ENCODE data around the gene STC2.
"Not testable (repeated sequence)": the region's sequence is repeated elsewhere in the genome, so short reads cannot be mapped to it uniquely, and the experiment has no call there.

STC2 gene

DNA sequence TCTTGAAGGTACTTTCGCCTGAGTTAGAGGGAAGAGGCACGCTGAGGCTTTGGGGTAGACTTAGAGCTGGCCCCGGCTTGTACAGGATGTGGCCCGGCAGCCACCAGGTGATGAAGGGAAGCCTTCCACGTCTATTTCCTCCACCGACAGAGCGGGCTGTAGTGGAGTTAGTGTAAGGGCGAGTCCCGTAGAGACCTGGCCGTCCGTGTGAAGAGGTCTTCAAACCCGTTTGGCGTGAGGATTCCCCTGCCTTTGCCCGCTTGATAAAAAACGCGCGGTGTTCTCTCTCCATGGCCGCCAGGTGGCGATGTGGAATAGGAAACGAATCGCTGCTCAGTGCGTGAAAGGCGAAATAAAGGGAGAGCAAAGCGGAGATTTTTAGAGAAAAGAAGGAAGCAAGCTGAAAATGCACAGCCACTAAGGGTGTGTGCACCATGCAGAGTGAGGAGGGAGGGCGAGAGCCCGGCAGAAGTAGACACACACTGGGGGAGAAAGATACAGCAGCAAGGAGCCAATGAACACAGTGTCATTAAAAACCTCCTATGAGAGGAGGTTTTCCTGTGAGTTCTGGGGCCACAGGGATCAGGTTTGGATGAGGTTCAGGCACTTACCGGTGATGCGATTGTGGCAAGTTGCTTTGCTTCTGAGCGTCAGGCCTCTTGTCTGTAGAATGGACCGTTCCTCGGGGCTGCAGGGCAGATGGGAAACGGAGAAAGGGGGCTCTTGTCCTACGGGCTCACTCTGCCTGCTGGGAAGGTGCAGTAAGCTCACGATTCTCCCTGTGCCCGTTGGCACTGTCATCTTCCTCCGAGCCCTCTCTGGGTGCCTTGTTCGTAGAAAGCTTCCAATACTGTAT lies 34.2 kb downstream of the STC2 start:
- DNase-seq = peak; percentile 91

DNA sequence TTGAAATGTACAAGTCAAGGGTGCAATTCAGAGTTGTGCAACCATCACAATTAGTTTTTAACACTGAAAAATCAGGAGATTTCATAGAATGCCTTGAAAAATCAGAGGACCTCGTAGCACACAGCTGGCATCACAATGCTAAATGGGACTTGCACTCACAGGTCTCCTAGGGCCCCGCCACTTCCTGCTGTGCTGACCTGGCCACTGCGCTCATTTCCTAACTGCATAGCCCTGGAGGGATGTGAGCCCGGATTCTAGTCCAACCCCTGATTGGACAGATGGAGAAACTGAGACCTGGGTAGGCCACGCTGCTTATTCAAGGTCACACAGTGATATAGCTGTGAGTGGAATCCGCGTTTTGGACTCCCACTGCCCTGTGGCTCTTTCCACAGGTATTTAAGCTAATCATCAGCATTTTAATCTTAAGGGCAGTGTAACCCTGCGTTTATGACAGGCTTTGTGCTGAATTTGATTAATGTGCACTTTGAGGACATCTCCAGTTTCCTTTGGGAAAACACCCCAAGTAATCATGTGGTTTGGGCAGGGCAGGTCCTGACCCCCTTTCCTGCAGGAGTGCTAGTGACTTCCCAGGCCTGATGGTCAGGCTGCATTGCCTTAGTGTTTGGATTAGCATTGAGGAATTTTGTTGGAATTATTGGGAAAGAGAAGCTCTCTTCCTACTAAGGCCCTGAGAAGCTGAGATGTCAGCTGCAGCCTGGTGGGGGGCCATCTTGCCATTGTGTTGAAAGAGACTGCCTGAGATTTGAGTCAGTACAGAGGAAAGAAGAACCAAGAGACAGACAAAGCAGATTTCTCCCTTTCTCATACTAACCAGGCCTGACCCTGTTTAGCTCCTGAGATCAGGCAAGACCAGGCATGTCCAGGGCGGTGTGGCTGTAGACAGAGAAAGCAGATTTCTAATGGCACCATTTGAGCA lies 36.2 kb downstream of the STC2 start:
- peak; percentile 60 for DNase-seq

DNA sequence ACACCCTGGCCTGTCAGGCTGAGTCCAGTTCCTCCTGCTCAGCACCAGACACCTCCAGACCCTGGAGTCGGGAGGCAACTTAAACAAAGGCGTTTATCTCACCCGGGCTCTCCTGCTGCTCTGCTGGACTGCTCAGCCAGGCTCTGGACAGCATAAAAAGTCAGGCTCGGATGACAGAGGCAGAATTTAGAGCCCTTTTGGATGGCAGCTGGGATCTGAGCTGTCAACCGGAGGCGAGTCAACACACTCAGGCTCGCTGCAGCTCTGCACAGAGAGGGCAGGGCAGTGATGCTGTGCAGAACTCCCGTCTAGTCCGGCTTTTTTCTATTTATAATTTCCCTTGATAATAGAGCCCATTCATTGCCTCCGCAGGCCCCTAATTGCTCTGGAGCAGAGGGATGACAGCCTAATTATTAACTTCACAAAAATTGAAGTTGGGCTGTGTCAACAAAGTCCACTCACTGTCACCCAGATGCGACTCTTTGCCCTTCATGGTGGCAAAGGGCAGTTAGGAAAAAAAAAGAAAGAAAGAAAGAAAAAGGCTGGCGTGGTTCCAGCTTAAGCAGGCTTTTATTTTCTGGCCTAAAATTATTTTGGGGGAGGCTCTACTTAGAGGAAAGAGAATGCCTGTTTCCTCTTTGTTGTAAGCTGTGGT lies 37.6 kb downstream of the STC2 start:
- peak; percentile 93 for DNase-seq

DNA sequence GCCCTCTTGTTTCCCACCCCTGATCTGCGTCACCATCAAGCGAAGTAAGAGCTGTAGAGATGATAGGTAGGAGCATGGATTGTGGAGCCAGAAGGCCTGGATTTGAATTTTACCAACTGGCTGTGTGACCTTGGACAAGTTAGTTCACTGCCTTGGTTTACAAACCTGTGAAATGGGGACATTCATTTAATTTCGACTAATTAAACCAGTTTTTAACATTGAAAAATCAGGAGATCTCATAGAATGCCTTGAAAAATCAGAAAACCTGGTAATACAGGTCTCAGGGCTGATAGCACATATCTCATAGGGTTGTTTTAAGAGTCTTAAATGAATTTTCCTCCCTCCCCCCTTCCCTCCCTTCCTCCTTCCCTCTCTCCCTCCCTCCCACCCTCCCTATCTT lies 38.8 kb downstream of the STC2 start:
- no peak for DNase-seq

DNA sequence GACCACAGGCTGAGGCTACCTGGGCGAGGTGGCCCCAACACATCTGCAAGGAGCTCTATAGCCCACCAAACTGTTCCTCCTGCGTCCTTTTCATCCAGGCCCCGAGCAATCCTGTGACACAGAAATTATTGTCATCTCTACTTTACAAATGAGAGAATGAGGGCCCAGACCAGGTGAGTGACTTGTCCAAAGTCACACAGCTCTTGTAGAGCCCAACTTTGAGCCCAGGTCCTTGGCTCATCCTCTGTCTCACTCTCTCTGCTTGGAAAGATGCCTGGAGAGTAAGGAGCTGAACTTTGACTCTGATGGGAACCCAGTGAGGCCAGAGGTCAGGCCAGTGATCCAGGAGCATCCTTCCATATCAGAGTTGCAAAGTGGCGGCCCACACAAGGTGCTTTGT lies 39.6 kb downstream of the STC2 start:
- DNase-seq = no peak

DNA sequence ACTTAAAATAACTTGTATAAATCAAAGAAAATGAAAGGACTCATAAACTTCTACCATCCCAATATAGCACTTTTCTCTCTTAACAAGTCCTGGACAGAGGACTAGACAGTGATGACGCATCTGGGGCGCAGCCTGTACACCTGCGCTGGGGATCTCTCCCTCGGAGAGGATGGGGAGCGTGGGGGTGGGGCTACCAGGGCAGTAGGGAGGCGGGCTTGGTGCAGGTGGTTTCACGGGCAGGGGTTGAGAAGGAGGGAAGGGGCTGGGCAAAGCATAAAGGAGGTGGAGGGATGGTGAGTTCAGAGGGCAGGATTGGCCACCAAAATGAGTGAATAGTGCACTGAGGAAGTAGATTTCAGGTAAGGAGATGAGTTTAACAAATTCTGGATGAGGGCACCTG lies 41.1 kb downstream of the STC2 start:
- no peak for DNase-seq

DNA sequence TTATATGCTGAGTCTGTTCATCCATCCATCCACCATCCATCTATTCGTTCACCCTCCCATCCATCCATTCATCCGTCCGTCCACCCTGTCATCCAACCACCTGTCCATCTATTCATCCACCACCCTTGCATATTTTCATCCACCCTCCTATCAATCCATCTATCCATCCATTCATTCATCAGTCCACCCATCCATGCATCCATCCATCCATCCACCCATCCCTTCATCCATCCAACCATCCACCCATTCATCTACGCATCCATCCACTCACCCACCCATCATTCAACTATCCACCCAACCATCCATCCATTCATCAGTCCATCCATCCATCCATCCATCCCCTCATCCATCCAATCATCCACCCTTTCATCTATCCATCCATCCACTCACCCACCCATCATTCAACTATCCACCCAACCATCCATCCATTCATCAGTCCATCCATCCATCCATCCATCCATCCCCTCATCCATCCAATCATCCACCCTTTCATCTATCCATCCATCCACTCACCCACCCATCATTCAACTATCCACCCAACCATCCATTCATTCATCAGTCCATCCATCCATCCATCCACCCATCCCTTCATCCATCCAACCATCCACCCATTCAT lies 43.8 kb downstream of the STC2 start:
- not testable (repeated sequence) for DNase-seq

DNA sequence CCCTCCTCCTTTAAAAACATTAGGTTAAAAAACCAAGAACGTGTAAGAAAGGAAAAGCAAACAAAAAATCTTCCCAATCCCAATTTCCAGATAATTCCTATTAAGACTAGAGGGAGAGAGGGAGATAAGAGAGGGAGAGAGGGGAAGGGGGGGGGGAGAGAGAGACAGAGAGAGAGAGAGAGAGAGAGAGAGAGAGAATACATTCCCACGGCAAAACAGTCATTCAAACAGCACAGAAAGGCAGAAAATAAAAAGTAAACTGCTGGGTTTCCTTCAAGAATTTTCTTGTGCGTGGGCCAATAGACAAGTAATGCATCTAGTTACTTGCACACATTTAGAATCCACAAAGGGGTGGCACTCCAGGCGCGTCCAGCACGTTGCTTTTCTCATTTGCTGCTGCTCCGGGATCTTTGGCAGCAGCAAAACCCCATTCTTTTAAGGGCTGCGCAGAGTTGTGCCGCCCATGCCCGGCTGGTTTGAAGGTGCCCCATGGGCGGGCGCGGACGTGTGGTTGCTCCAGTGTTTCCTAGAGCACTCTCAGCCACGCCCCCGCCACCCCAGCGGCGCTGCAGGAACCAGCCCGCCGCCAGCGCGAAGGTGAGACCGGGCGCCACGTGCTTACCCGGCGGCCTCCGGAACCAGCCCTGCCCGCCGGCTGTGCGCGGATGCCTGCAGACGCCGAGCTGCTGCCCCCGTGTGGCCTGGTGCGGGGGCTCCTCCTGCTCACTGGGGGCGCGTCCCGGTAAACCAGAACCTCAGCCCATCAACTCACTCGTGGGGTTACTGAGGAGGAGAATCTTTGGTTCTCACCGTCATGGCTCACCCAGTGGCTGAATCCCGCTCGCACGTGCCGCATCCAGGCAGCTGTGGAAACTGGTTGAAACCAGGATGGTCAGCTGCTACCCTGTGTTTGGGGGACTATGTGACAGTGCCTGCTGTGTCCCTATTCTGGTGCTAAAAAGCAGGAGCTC lies 44.6 kb downstream of the STC2 start:
- DNase-seq = peak; percentile 86

DNA sequence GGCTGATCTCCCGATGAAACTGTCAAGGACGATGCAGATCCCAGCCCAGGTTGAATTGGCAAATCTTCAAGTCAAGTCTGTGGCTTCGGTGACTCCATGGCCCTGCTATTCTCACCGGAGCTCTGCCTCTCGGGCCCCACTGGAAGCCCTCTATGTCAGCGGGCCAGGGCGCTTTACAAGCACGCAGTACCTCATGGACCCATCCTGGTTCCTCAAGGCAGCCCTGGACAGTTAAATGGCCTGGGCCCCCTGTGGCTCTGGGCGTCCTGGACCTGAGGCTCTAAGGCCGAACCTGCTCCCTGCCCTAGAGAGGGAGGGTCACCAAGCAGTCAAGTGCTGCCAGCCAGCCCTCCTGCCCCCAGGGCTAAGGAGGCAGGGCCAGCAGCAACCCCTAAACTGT lies 45.3 kb downstream of the STC2 start:
- peak; percentile 52 for DNase-seq

DNA sequence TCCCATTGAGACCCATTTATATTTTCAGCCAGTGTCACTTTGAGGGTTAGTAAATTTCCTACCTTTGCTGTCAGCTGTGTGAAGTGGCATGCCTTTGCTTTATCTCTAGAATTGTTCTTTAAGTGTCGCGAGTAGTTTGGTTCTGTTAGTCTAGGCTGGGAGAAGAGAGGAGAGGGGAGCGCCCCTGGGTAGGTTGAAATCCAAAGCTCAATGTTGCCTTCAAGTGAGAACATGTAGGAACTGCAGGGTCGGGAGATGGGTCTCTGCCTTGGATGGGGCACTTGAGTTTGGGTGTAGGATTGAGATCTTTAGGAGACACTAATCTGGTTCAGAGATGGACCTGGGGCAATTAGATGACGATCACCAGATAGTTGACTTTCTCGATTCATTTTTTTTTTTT lies 46.3 kb downstream of the STC2 start:
- peak; percentile 66 for DNase-seq

DNA sequence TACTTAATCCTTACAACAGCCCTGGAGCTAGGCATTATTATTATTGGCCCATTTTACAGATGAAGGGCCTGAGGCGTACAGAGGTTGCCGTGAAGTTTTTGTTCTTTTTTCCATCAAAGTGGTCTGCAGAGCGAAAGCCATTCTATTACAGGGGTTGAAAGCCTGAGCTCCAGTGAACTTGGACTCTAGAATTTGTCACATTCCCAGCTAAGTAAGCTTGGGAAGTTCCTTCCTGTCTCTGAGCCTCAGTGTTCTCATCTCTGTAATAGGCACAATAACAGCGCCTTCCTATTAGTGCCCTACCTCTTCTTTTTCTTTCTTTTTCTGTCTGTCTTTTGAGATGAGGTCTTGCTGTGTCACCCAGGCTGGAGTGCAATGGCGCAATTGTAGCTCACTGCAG lies 49.0 kb downstream of the STC2 start:
- DNase-seq = peak; percentile 2

DNA sequence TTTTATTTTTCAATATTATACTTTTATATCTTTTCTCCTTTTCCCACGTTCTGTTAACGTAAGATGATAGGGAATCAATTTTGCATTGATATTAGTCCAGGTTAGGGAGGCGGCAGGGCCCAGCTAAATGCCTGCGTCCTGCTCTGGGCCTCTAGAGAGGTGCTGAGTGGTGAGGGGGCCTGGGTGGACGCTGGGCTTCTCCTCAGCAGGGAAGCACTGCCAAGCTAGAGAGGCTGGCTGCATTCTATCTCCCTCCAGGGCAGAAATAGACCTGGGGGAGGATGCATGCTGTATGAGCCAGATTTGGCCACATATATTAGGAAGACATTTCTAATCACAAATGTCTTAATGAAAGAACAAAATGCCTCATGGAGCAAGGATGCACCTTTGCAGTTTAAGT lies 49.6 kb downstream of the STC2 start:
- peak; percentile 24 for DNase-seq

DNA sequence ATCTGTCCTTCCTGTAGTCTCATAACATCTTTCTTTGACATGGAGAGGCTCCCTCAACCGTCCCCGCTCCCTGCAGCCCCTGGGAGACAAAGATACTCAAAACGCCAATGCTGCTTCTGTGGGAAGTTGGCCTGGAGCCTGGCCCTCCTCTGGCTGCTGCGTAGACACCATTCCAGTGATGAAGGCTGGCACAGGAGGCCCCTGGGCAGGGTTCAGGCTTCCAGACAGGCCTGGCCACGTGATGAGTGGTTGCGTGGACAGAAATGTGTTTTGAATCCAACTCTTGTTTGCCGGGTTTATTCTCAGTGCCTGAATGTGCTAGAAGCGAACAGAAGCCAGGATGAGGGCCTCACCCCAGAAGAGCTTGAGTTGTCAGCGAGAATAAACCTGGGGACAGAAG lies 50.0 kb downstream of the STC2 start:
- peak; percentile 38 for DNase-seq

DNA sequence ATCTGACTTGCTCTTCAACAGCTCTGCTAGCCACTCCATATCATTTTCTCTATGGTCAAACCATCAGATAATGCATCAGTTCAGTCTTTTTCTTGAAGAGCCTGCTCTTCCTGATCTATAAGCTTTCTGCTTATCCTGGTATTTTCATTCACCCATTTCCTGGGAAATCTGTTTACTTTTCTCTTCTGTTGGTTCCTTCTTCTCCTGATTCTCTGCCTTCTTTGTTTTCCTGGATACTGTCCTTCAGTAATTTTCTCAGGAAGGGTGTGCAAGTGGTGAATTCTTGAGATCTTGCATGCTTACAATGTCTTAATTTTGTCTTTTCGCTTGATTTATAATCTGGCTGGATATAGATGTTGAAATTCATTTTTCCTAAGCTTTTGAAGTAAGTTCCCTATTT lies 53.4 kb downstream of the STC2 start:
- no peak for DNase-seq

DNA sequence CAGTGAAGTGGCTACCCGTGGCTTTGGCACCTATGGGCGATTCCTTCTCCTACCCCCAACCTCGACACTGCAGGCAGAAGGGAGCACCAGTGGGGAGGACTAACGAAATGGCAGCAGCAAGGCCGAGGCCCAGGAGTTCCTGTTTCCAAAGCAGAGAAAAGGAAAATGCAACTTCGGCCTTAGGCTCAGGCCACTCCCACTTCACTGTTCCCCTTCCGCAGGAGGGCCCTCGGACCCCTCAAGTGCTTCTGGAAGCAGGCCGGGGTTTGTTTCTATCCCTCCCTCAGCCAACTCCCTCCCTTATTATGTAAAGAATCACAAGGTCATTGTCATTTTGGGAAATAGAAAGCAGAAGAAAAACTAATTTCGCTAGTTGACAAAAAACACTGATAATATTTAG lies 56.8 kb downstream of the STC2 start:
- DNase-seq = peak; percentile 28

DNA sequence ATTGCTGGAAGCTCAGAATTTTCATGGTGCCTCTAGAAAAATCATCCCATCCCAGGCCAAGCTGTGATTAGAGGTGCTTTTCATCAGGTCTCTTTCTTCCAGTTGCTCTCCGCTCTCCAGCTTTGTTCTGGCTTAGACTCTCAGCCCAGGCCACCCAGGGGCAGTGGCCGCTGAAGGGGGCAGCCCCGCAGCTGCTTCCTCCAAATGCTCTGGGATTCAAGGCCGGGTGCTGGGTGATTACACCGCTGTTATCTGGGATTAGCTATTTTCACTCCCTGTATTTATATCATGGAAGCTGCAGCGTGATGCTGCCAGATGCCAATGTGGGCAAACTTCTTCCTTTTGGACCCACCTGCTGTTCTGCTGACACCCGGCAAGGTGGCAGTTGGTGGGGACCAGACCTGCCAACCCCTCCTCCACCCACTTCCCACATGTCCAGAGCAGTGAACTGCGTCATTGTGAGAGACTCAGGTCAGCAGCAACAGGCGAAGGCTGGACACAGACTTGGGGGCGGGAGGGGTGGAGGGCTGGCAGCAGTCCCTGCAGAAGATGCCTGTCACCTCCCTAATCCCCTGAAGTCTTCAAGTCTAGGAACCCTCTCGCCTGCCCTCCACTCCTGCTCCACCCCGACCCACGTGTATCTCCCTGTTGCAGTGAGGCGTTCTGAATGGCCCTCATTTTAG lies 59.3 kb downstream of the STC2 start:
- peak; percentile 54 for DNase-seq

DNA sequence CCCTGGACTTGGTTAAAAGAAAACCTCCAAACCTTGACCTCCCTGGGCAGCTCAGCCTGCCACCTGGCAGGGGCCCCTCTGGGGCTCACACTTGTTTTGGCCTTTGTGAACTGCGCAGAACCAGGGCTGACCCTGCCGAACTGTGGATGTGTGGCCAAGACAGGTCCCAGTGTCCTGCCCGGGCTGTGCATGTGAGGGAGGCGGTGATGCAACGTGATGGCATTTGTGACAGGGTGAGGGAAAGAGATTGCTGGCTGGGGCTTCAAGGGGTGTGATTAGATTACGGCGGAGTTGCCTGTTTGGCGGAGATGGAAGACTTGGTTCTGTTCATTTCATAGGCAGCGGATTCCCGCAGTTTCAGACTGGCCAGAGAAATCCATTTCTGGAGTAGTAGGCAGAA lies 62.8 kb downstream of the STC2 start:
- DNase-seq = peak; percentile 56

Data from islet precursor cell (in vitro differentiated cells).